ENCODE data around the gene BAIAP2L1.

DNA sequence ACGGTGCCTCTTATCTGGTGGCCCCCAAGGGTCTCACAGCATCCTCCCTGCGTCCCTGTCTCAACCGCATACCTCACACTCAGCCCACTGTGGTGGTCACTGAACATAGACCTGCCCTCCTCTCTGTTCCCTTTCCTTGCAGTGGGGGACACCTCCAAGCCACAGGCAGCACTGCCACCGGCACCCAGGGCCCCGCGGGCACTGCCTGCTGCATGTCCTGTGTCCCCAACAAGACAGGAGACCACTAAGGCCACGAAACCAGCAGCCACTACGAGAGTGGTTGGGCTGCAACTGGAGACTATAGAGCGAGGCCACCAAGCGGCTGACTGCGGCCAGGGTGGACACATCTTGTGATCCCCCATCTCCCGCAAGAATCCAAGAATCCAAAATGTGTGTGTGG, 104.1 kb downstream of the BAIAP2L1 start:
- TF ChIP-seq, protein P1, sequence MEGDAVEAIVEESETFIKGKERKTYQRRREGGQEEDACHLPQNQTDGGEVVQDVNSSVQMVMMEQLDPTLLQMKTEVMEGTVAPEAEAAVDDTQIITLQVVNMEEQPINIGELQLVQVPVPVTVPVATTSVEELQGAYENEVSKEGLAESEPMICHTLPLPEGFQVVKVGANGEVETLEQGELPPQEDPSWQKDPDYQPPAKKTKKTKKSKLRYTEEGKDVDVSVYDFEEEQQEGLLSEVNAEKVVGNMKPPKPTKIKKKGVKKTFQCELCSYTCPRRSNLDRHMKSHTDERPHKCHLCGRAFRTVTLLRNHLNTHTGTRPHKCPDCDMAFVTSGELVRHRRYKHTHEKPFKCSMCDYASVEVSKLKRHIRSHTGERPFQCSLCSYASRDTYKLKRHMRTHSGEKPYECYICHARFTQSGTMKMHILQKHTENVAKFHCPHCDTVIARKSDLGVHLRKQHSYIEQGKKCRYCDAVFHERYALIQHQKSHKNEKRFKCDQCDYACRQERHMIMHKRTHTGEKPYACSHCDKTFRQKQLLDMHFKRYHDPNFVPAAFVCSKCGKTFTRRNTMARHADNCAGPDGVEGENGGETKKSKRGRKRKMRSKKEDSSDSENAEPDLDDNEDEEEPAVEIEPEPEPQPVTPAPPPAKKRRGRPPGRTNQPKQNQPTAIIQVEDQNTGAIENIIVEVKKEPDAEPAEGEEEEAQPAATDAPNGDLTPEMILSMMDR (conservative IDR thresholded peaks at IDR 0.05 in 1 of 2, IDR thresholded peaks at IDR 0.05 in 1 of 2; ENCODE audit: low read depth in 1 of 2, low read length in 2 of 2): no peak
- no peak for TF ChIP-seq EZH2 (IDR thresholded peaks at IDR 0.05; ENCODE audit: low read length, missing control alignments)
